Endothelial cell of umbilical vein (primary cell): ENCODE results near the gene SLC6A1. TPM values are rescaled to one million over a fixed set of nuclear protein-coding genes. Genes with fewer than 3 reads are reported as not detected.

Experiments used
- BruUV-seq: library from RNA; stranded (reverse); fragments of 400-500 nt; replicated peaks from 2 replicates; lab custom pipeline; 2021; lab: Mats Ljungman, UMichigan
- CTCF ChIA-PET: fragments of 300-600, 350-600 bp; sonication (Branson Sonifier 250); formaldehyde crosslinking; loops from one replicate; lab custom pipeline; 2021; ENCODE audit warnings: antibody characterized with exemption, inconsistent platforms; lab: Charles Lee
- POLR2A ChIA-PET: fragments of 300-600, 350-600 bp; sonication (Branson Sonifier 250); formaldehyde crosslinking; loops from one replicate; lab custom pipeline; 2021; ENCODE audit warnings: antibody characterized with exemption, inconsistent platforms; lab: Charles Lee
- DNase-seq: peaks from one replicate; pipeline ENCODE4 v3.0.0-alpha.2; 2011; ENCODE audit warnings: low read depth, low spot score
- FAIRE-seq: peaks from 2 replicates; lab custom pipeline; 2011; peaks lifted over from hg19 to GRCh38; lab: Jason Lieb, UNC
- H2AFZ ChIP-seq: 2 replicates; pipeline ENCODE4 v1.6.0; 2012; ENCODE audit warnings: low read depth, low read length, control low read depth, inconsistent platforms
- H3K27ac ChIP-seq: 2 replicates; pipeline ENCODE4 v1.5.1; 2011; ENCODE audit warnings: low read depth, mild to moderate bottlenecking, control low read depth, low read length, moderate library complexity; ENCODE audit not compliant: insufficient read depth
- H3K27me3 ChIP-seq, 2 experiments: 2 replicates each; pipeline versions ENCODE4 v1.6.0 to v1.6.1; 2011; ENCODE audit warnings: low read length in 2 of 2, mixed read lengths in 1 of 2; ENCODE audit not compliant: control insufficient read depth in 2 of 2, insufficient read depth in 2 of 2
- H3K36me3 ChIP-seq, 2 experiments: 2 replicates in 1 of 2; 3 replicates in 1 of 2; pipeline ENCODE4 v1.5.1; 2011; ENCODE audit warnings: low read length in 2 of 2, mild to moderate bottlenecking in 1 of 2, moderate library complexity in 1 of 2; ENCODE audit not compliant: control insufficient read depth in 2 of 2, insufficient read depth in 2 of 2; ENCODE audit errors: extremely low read depth in 1 of 2
- H3K4me1 ChIP-seq: 3 replicates; pipeline ENCODE4 v1.5.1; 2011; ENCODE audit warnings: mild to moderate bottlenecking, low read length; ENCODE audit not compliant: control insufficient read depth, insufficient read depth; ENCODE audit errors: extremely low read depth
- H3K4me2 ChIP-seq: 2 replicates; pipeline ENCODE4 v1.6.1; 2011; ENCODE audit warnings: low read length, control low read depth, mixed read lengths; ENCODE audit not compliant: insufficient read depth
- H3K4me3 ChIP-seq, 3 experiments: fragments of 200-600 bp in 1 of 3; sonication (generic), shearing (Covaris generic) in 1 of 3; replicated peaks in 1 of 3; 2 replicates each; pipeline ENCODE4 v1.5.1; 2011 to 2016; ENCODE audit warnings: control low read depth in 3 of 3, low read length in 3 of 3, mild to moderate bottlenecking in 2 of 3, inconsistent platforms in 1 of 3, low read depth in 1 of 3, moderate library complexity in 1 of 3; ENCODE audit not compliant: insufficient read depth in 1 of 3
- H3K79me2 ChIP-seq: 2 replicates; pipeline ENCODE4 v1.6.0; 2012; ENCODE audit warnings: low read length, inconsistent platforms; ENCODE audit not compliant: control insufficient read depth, insufficient read depth
- H3K9ac ChIP-seq: replicated peaks from 2 replicates; pipeline ENCODE3; 2011; ENCODE audit warnings: low read length, control low read depth; ENCODE audit not compliant: insufficient read depth; ENCODE audit errors: extremely low read depth
- H3K9me1 ChIP-seq: replicated peaks from 3 replicates; pipeline ENCODE4 v1.6.0; 2011; ENCODE audit warnings: mild to moderate bottlenecking, low read length; ENCODE audit not compliant: control insufficient read depth, insufficient read depth; ENCODE audit errors: extremely low read depth
- H3K9me3 ChIP-seq: replicated peaks from 2 replicates; pipeline ENCODE4 v1.5.1; 2012; ENCODE audit warnings: low read length, inconsistent platforms; ENCODE audit not compliant: control insufficient read depth, insufficient read depth
- H4K20me1 ChIP-seq: replicated peaks from 2 replicates; pipeline ENCODE3; 2011; ENCODE audit warnings: mild to moderate bottlenecking, low read length; ENCODE audit not compliant: control insufficient read depth, insufficient read depth; ENCODE audit errors: extremely low read depth
- CTCF ChIP-seq, 2 donors: IDR thresholded peaks; 1 replicate in 1 of 2; 2 replicates in 1 of 2; pipeline ENCODE4 v1.5.1; 2011; ENCODE audit warnings: low read length in 2 of 2, mild to moderate bottlenecking in 2 of 2, moderate library complexity in 2 of 2, control low read depth in 1 of 2, inconsistent platforms in 1 of 2, low read depth in 1 of 2; ENCODE audit not compliant: insufficient read depth in 1 of 2; ENCODE audit errors: extremely low read depth in 1 of 2
- EZH2 ChIP-seq: IDR thresholded peaks from 2 replicates; pipeline ENCODE4 v1.6.1; 2012; ENCODE audit warnings: borderline replicate concordance, low read depth, mild to moderate bottlenecking, moderate library complexity, low read length, inconsistent platforms; ENCODE audit not compliant: severe bottlenecking
- FOS ChIP-seq: IDR thresholded peaks from 2 replicates; pipeline ENCODE4 v1.6.1; 2011; ENCODE audit warnings: mild to moderate bottlenecking, low read length, moderate library complexity, borderline replicate concordance; ENCODE audit not compliant: insufficient read depth
- GATA2 ChIP-seq: IDR thresholded peaks from 2 replicates; pipeline ENCODE4 v1.7.0; 2011; ENCODE audit warnings: low read depth, mild to moderate bottlenecking, moderate library complexity, mixed read lengths, low read length; ENCODE audit not compliant: insufficient read length, insufficient read depth
- MAX ChIP-seq: IDR thresholded peaks from 2 replicates; pipeline ENCODE4 v1.6.1; 2011; ENCODE audit not compliant: insufficient read depth, insufficient read length
- MYC ChIP-seq: IDR thresholded peaks from one replicate; pipeline ENCODE4 v1.6.1; 2011; ENCODE audit warnings: mild to moderate bottlenecking, low read depth, low read length
- POLR2A ChIP-seq: IDR thresholded peaks from 2 replicates; pipeline ENCODE4 v1.6.1; 2012; ENCODE audit warnings: low read depth, mild to moderate bottlenecking, control low read depth, low read length
- POLR2AphosphoS5 ChIP-seq: IDR thresholded peaks from 2 replicates; pipeline ENCODE4 v1.6.1; 2012; ENCODE audit warnings: low read depth, mild to moderate bottlenecking, control low read depth, low read length, moderate library complexity; ENCODE audit not compliant: insufficient read depth
- dilution Hi-C: fragments of 300-500 bp; cut with MboI; formaldehyde crosslinking; loops from one replicate; pipeline ENCODE4 v1.15.0; 2019; ENCODE audit warnings: low sequenced_read_pairs; ENCODE audit not compliant: extremely low pct_ligation_motif_present
- intact Hi-C: fragments of 100-400 bp; cut with micrococcal nuclease; formaldehyde crosslinking; loops from one replicate; pipeline ENCODE4 v1.10.0; 2022
- polyA plus RNA-seq, 4 experiments: library from polyadenylated mRNA; depleted of rRNA in 3 of 4; stranded (reverse) in 3 of 4; unstranded in 1 of 4; fragments of >200 nt; gene quantifications; 2 replicates each; pipeline versions ENCODE4 v1.2.1 to v1.2.3, GENCODE V29; 2011 to 2012; ENCODE audit warnings: missing spikeins in 1 of 4
- total RNA-seq: library from RNA; stranded (reverse); gene quantifications from 2 replicates; pipeline ENCODE4 v1.2.3, GENCODE V29; 2021

SLC6A1 gene
- total and polyA plus RNA-seq, 2 donors (not counting 3 experiments of a cell fraction or from before 2014, with no cell fraction given) = not detected

- no TSS peak for BruUV-seq
Measured at GRCh38 chr3:11015369-11015768, 22.8 kb downstream of the SLC6A1 start.

More at GRCh38 chr3:11015369-11015768, 22.8 kb downstream of the SLC6A1 start:
- H3K4me2 ChIP-seq = no peak overlapping the region
- ChIA-PET CTCF (interaction anchor here (1.0 kb wide), 1 partner anchor 8 kb away, joined by 3 read pairs; no protein-coding TSS in a partner anchor), POLR2A (no interaction called here)
- no peak overlapping the region for H3K27ac ChIP-seq
- no peaks in the 10 kb centered on the region for H3K9me3 ChIP-seq
- H3K9me1 ChIP-seq = no peaks in the 10 kb centered on the region
- no peak for FAIRE-seq
- H3K79me2 ChIP-seq = no peaks in the 10 kb centered on the region
- no peaks in the 10 kb centered on the region for H3K36me3 ChIP-seq
- dilution Hi-C loops (no loop called here), intact Hi-C loops (no loop called here)
- H3K4me1 ChIP-seq = peaks cover 11% of the 10 kb centered on the region
- DNase-seq = no peak
- no peak overlapping the region for H3K9ac ChIP-seq
- H4K20me1 ChIP-seq = no peaks in the 10 kb centered on the region
- H3K27me3 ChIP-seq = no peaks in the 10 kb centered on the region
- H3K4me3 ChIP-seq = no peak overlapping the region
- H2AFZ ChIP-seq = no peak overlapping the region
- TF ChIP-seq FOS (no peak), CTCF (IDR thresholded peaks at IDR 0.05; ENCODE audit: extremely low read depth in 1 of 2, insufficient read depth in 1 of 2, low read depth in 1 of 2, low read length in 2 of 2) (no peak), EZH2 (no peak), MAX (no peak), POLR2A (no peak), MYC (no peak), GATA2 (no peak), POLR2AphosphoS5 (no peak)
